RPMI8226 (cell line): ENCODE data around the gene ZSCAN22.
A peak's percentile ranks its signal among the peaks of the same experiment; 100 is the strongest.
"Not testable (repeated sequence)": the region's sequence is repeated elsewhere in the genome, so short reads cannot be mapped to it uniquely, and the experiment has no call there.

Experiments
- DNase-seq: peaks from one replicate; pipeline ENCODE4 v3.0.0-alpha.2; 2015

Gene ZSCAN22

DNA sequence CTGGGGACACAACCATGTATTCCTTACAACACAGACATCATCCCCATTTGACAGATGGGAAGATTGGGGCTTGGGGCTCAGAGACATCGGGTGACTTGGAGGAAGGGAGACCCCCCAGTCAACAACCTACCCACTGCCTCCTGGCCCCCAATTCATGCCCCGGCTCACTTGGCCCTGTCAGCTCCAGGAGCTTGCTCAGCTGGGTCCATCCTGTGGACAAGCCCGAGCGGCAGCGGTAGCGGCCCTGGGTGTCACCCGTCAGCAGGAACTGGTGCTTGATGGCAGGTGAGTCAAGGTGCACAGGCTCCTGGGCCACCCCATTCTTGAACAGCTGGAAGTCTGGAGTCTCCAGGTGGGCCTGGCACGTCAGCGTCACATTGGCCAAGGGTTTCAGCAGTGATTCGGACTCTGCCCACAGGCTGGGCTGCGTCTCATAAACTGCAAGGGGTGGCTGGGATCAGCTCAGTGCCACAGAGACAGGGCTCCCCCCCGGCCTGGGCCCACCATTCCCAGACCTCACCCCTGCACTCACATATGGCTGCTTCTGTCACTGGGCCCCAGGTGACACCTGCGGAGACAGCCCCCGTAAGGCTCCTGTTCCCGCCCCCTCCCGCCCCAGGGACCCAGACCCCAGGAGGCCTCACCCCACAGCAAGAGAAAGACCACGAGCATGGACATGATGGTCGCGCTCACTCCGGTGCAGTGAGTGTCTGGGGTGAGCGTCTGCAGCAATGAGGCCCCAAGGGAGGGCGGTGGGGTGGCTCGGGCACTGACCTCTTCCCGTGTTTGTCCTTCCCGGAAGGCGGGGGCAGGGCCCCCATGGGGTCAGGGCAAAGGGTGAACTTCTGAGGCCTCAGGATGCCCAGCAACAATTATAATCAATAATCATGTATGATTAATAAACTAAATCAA, 26.2 kb downstream of the ZSCAN22 start, which contains the start of gene A1BG:
Gene A1BG, minus strand, starts transcription at position 733 of the 912 bp plus-strand sequence. Its CDS starts 55 bp downstream, at position 678.
- DNase-seq: no peak

GRCh38 chr19:58353717-58354477, 27.1 kb downstream of the ZSCAN22 start:
- DNase-seq: no peak

- DNase-seq: no peak
These were observed 27.8 kb downstream of the ZSCAN22 start for GRCh38 chr19:58354478-58355030.

GRCh38 chr19:58355215-58355796, 28.5 kb downstream of the ZSCAN22 start:
- DNase-seq: peak; percentile 77

GRCh38 chr19:58355908-58356765, 29.3 kb downstream of the ZSCAN22 start:
- DNase-seq: no peak

GRCh38 chr19:58356766-58357480, 30.1 kb downstream of the ZSCAN22 start:
- no peak for DNase-seq

DNA sequence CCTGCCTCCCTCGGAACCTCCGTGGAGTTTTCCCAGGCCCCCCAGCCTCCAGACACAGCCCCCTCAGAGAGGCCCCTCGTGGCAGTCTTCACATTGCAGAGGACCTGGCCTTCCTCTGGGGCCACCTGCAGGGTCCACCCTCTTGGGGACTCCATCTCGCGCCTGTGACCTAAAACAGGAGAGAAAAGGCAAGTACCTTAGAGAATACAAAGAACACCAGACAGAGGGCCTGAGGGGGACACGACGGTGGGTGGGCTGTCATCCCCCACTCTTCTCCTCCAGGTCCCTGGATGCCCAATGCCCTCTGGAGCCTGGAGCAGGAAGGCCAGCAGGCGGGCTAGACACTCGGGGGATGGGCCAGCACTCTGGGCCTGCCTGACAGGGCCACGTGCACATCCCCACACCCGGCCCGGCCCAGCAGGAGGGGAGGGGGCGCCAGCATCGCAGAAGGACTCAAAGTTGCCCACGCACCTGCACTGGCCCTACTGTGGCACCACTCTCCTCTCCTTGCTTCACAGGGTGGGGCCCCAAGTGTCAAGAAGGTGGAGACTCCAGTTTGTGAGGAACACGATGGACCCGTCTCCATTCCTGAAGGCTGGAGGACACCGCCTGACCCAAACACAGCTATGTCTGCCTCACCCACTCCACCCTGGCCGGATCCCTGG, 30.8 kb downstream of the ZSCAN22 start:
- no peak for DNase-seq

- DNase-seq: peak; percentile 56
These were observed 35.1 kb downstream of the ZSCAN22 start for GRCh38 chr19:58361900-58362271.

DNA sequence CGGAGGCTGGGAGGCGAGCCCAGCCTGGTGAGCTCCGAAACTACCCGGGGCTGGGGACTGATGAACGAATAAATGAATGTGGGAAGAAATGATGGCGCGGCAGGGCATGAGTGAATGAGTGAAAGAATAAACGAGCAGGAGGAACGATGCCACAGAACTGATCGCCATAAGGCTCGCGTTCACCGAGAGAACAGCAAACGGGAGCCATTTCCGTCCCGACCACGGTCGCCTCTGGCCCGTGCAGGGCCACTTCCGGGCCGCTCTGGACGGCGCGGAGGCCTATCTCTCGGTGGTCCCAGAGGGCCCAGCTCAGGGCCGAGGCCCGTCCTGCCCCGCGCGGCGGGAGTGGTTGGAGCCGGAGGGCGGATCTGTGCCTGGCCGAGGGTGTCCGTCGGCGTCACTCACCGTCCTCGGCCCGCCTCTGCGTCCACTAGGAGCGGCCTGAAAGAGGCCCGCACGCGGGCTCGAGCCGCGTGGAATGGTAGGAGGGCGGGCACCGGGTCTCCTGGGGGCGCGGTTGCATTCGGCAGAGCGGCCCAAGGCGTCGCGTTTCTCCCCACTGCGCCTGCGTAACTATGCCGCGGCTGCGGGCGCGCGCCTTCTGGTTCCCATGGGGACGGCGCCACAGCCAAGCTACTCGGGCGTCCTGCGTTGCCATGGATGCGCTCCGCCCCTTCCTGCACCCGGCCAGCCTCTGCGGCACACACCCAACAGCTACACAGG, 35.6 kb downstream of the ZSCAN22 start, which contains the start of gene ZNF497:
Gene ZNF497, minus strand, starts transcription at position 480 of the 723 bp plus-strand sequence. CDS start 5,116 bp downstream, outside the sequence.
- peak; percentile 98 for DNase-seq

DNA sequence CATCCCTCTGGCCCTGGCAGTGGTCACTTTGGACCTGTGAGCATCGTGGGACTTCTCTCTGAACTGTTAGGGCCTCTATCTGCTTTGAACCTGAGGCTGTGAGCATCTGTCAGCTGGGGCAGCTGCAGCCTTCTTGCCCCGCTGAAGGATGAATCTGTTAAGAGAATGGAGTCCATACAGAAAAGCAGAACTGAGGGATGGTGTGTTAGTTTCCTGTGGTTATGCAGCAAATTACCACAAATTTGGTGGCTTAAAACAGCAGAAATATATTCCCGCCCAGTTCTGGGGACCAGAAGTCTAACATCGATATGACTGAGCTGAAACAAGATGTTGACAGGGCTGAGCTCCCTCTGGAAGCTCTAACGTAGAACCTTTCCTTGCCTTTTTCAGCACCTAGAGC, 37.4 kb downstream of the ZSCAN22 start:
- DNase-seq: no peak

- DNase-seq: no peak
These were observed 40.0 kb downstream of the ZSCAN22 start for GRCh38 chr19:58366585-58367430.

GRCh38 chr19:58367698-58368454, 41.1 kb downstream of the ZSCAN22 start:
- no peak for DNase-seq

GRCh38 chr19:58368561-58369360, 42.0 kb downstream of the ZSCAN22 start:
- DNase-seq: no peak

- peak; percentile 65 for DNase-seq
These were observed 45.7 kb downstream of the ZSCAN22 start for GRCh38 chr19:58372311-58373133.

GRCh38 chr19:58374200-58374599, 47.4 kb downstream of the ZSCAN22 start:
- no peak for DNase-seq

DNA sequence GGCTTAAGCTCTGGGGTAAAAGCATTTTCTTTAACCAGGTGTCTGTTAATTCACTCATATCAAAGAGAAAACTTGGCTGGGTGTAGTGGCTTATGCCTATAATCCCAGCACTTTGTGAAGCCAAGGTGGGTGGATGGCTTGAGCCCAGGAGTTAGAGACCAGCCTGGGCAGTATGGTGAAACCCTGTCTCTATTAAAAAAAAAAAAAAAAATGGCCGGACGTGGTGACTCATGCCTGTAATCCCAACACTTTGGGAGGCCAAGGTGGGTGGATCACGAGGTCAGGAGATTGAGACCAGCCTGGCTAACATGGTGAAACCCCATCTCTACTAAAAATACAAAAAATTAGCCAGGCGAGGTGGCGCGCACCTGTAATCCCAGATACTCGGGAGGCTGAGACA, 49.9 kb downstream of the ZSCAN22 start:
- DNase-seq: not testable (repeated sequence)
